Mesenchymal stem cell (in vitro differentiated cells and primary cell): Measurements from ENCODE around the gene HEXA.
A peak's percentile ranks its signal among the peaks of the same experiment; 100 is the strongest.

Experiments used
- DNase-seq: peaks from one replicate; pipeline ENCODE4 v3.0.0-alpha.2; 2013
- H2AFZ ChIP-seq: one replicate; pipeline ENCODE4 v1.6.1; 2013; ENCODE audit warnings: low read depth, mild to moderate bottlenecking, control low read depth, inconsistent platforms, low read length, moderate library complexity
- H2AK5ac ChIP-seq: 2 replicates; pipeline ENCODE4 v1.6.1; 2013; ENCODE audit warnings: low read length, moderate library complexity, mild to moderate bottlenecking, inconsistent platforms; ENCODE audit not compliant: severe bottlenecking
- H2BK120ac ChIP-seq: one replicate; pipeline ENCODE4 v1.6.1; 2013; ENCODE audit warnings: low read depth, mild to moderate bottlenecking, inconsistent platforms, low read length, moderate library complexity
- H2BK12ac ChIP-seq, 2 experiments: one replicate each; pipeline ENCODE4 v1.6.1; 2013; ENCODE audit warnings: inconsistent platforms in 2 of 2, low read length in 2 of 2, mild to moderate bottlenecking in 2 of 2, moderate library complexity in 2 of 2, control low read depth in 1 of 2
- H2BK15ac ChIP-seq: one replicate; pipeline ENCODE4 v1.6.1; 2013; ENCODE audit warnings: mild to moderate bottlenecking, low read depth, inconsistent platforms; ENCODE audit not compliant: poor library complexity, severe bottlenecking
- H2BK5ac ChIP-seq: 2 replicates; pipeline ENCODE4 v1.6.1; 2013; ENCODE audit warnings: low read depth, mild to moderate bottlenecking, low read length, control low read depth, inconsistent platforms; ENCODE audit not compliant: poor library complexity, severe bottlenecking
- H3K14ac ChIP-seq, 2 experiments: one replicate each; pipeline ENCODE4 v1.6.1; 2013; ENCODE audit warnings: inconsistent platforms in 2 of 2, low read length in 2 of 2, control low read depth in 1 of 2, mild to moderate bottlenecking in 1 of 2, moderate library complexity in 1 of 2
- H3K18ac ChIP-seq, 2 experiments: one replicate each; pipeline ENCODE4 v1.6.1; 2013; ENCODE audit warnings: inconsistent platforms in 2 of 2, low read length in 2 of 2, control low read depth in 1 of 2, low read depth in 1 of 2, mild to moderate bottlenecking in 1 of 2
- H3K23ac ChIP-seq, 2 experiments: one replicate each; pipeline ENCODE4 v1.6.1; 2013; ENCODE audit warnings: inconsistent platforms in 2 of 2, low read length in 2 of 2, mild to moderate bottlenecking in 2 of 2, moderate library complexity in 2 of 2, control low read depth in 1 of 2
- H3K27ac ChIP-seq: 2 replicates; pipeline ENCODE4 v1.5.1; 2013; ENCODE audit warnings: mild to moderate bottlenecking, moderate library complexity, low read length, control low read depth, inconsistent platforms; ENCODE audit not compliant: poor library complexity, severe bottlenecking
- H3K27me3 ChIP-seq, 2 experiments: 2 replicates each; pipeline versions ENCODE4 v1.6.1 to v1.7.0; 2013; ENCODE audit warnings: low read length in 2 of 2, mild to moderate bottlenecking in 2 of 2, moderate library complexity in 2 of 2, control low read depth in 1 of 2, inconsistent platforms in 1 of 2; ENCODE audit not compliant: control insufficient read depth in 1 of 2, insufficient read depth in 1 of 2
- H3K36me3 ChIP-seq, 2 experiments: 2 replicates each; pipeline versions ENCODE4 v1.6.1 to v1.7.0; 2013; ENCODE audit warnings: low read length in 2 of 2, control low read depth in 1 of 2, inconsistent platforms in 1 of 2, low read depth in 1 of 2, mild to moderate bottlenecking in 1 of 2; ENCODE audit not compliant: insufficient read depth in 2 of 2, control insufficient read depth in 1 of 2
- H3K4ac ChIP-seq, 2 experiments: one replicate each; pipeline ENCODE4 v1.6.1; 2013; ENCODE audit warnings: inconsistent platforms in 2 of 2, low read length in 2 of 2, mild to moderate bottlenecking in 2 of 2, moderate library complexity in 2 of 2, control low read depth in 1 of 2, low read depth in 1 of 2
- H3K4me1 ChIP-seq: 2 replicates; pipeline ENCODE4 v1.6.1; 2013; ENCODE audit warnings: low read depth, low read length, control low read depth; ENCODE audit not compliant: control insufficient read depth, insufficient read depth
- H3K4me2 ChIP-seq: 2 replicates; pipeline ENCODE4 v1.6.1; 2013; ENCODE audit warnings: low read length, mild to moderate bottlenecking, inconsistent platforms; ENCODE audit not compliant: poor library complexity, severe bottlenecking
- H3K4me3 ChIP-seq, 2 experiments: 2 replicates each; pipeline versions ENCODE4 v1.5.1 to v1.7.0; 2013; ENCODE audit warnings: low read length in 2 of 2, mild to moderate bottlenecking in 2 of 2, control low read depth in 1 of 2, low read depth in 1 of 2; ENCODE audit not compliant: insufficient read depth in 1 of 2
- H3K79me1 ChIP-seq: replicated peaks from 2 replicates; pipeline ENCODE4 v1.6.1; 2013; ENCODE audit warnings: mild to moderate bottlenecking, control low read depth, low read length, inconsistent platforms; ENCODE audit not compliant: poor library complexity, severe bottlenecking
- H3K9ac ChIP-seq: 2 replicates; pipeline ENCODE4 v1.7.0; 2013; ENCODE audit warnings: mild to moderate bottlenecking, low read length, moderate library complexity
- H3K9me3 ChIP-seq: 2 replicates; pipeline ENCODE4 v1.7.0; 2013; ENCODE audit warnings: mild to moderate bottlenecking, low read length; ENCODE audit not compliant: control insufficient read depth
- H4K8ac ChIP-seq: one replicate; pipeline ENCODE4 v1.6.1; 2013; ENCODE audit warnings: inconsistent platforms, mild to moderate bottlenecking, low read length, moderate library complexity
- H4K91ac ChIP-seq: one replicate; pipeline ENCODE4 v1.6.1; 2013; ENCODE audit warnings: mild to moderate bottlenecking, low read length, inconsistent platforms
- WGBS: methylation state at CpG from one replicate; pipeline ENCODE4 v1.1.7; 2013; ENCODE audit warnings: mixed read lengths; 5-methylcytosine and 5-hydroxymethylcytosine counted together

The HEXA gene

GRCh38 chr15:72354496-72354895 is 21.3 kb downstream of the HEXA start:
- no peaks in the 10 kb centered on the region for H3K27me3 ChIP-seq
- H2BK12ac ChIP-seq = no peak overlapping the region
- no peak overlapping the region for H2BK5ac ChIP-seq
- peaks cover 1% of the 10 kb centered on the region for H3K4me1 ChIP-seq
- H2AFZ ChIP-seq = no peak overlapping the region
- H3K4me2 ChIP-seq = no peak overlapping the region
- H3K9me3 ChIP-seq = no peaks in the 10 kb centered on the region
- H3K79me1 ChIP-seq = peaks cover 36% of the 10 kb centered on the region
- H4K91ac ChIP-seq = no peak overlapping the region
- no peak overlapping the region for H3K9ac ChIP-seq
- no peak overlapping the region for H4K8ac ChIP-seq
- H2BK15ac ChIP-seq = no peak overlapping the region
- H3K4ac ChIP-seq = no peak overlapping the region
- H3K27ac ChIP-seq = no peak overlapping the region
- H3K23ac ChIP-seq = no peak overlapping the region
- no peak overlapping the region for H3K18ac ChIP-seq
- H2BK120ac ChIP-seq = no peak overlapping the region
- H2AK5ac ChIP-seq = no peak overlapping the region
- no peak for DNase-seq
- H3K36me3 ChIP-seq = peaks cover 47 to 70% of the 10 kb centered on the region in 2 experiments
- no peak overlapping the region for H3K14ac ChIP-seq
- H3K4me3 ChIP-seq = no peak overlapping the region
- no CpG with 5 or more reads among the region's 1 CpG for WGBS

DNA sequence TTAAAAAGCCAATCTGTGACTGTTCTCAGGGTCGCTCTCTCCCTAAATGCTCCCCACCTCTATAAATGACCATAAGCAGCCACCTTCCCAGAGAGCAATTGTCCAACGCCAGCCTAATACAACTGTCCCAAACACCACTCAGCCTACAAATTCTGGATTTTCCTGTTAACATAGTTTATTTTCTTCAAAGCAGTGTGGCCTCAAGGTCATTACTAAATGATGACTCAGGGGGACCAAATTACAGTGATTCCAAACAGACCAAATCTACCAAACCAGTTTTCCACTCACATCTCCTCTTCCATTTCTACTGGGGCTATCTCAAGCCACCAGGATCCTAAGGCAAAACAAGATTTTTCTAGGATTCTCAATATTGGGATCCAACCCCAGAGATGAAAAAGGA is 22.5 kb downstream of the HEXA start:
- WGBS = 72% methylated on average over 2 of the region's 2 CpGs
- Histone ChIP-seq H3K36me3 (peaks cover 57 to 83% of the 10 kb centered on the region in 2 experiments), H2AFZ (no peak overlapping the region), H2BK120ac (no peak overlapping the region), H3K4me3 (no peak overlapping the region), H3K9me3 (no peaks in the 10 kb centered on the region), H4K91ac (no peak overlapping the region), H2BK15ac (no peak overlapping the region), H3K27ac (no peak overlapping the region), H3K23ac (no peak overlapping the region), H3K4me2 (no peak overlapping the region), H3K79me1 (peaks cover 27% of the 10 kb centered on the region), H2BK12ac (no peak overlapping the region), H4K8ac (no peak overlapping the region), H3K18ac (no peak overlapping the region), H2AK5ac (no peak overlapping the region), H3K4ac (no peak overlapping the region), H2BK5ac (no peak overlapping the region), H3K14ac (no peak overlapping the region), H3K4me1 (no peaks in the 10 kb centered on the region), H3K9ac (no peak overlapping the region), H3K27me3 (no peaks in the 10 kb centered on the region)
- peak; percentile 33 for DNase-seq

DNA sequence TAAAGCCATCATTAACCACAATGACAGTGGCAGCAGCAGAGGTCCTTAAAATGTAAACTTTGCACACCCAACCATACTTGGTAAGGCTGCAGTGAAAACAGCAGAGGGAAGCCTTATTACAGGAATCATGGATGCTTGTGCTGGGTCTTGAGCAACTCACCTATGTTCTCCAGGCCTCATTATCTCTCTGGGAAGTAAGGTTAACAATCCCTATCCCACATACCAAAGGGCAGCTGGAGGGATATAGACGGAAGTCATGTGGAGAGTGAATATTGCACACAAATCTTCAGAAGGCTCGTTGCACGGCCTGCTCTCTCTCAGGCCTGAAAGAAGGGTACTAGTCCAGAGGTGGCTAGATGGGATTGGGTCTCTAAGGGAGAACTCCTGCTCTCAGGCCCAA is 30.0 kb downstream of the HEXA start:
- Histone ChIP-seq H4K91ac (no peak overlapping the region), H2BK12ac (no peak overlapping the region), H3K4ac (no peak overlapping the region), H2AFZ (no peak overlapping the region), H3K23ac (no peak overlapping the region), H2BK5ac (no peak overlapping the region), H3K9ac (no peak overlapping the region), H2AK5ac (no peak overlapping the region), H2BK120ac (no peak overlapping the region), H3K36me3 (peaks cover 76 to 88% of the 10 kb centered on the region in 2 experiments), H3K4me2 (no peak overlapping the region), H3K18ac (no peak overlapping the region), H3K79me1 (peaks cover 5% of the 10 kb centered on the region), H4K8ac (no peak overlapping the region), H3K9me3 (no peaks in the 10 kb centered on the region), H2BK15ac (no peak overlapping the region), H3K27ac (no peak overlapping the region), H3K14ac (no peak overlapping the region), H3K4me3 (no peak overlapping the region), H3K27me3 (no peaks in the 10 kb centered on the region), H3K4me1 (no peaks in the 10 kb centered on the region)
- DNase-seq = no peak
- no CpG with 5 or more reads among the region's 3 CpGs for WGBS

DNA sequence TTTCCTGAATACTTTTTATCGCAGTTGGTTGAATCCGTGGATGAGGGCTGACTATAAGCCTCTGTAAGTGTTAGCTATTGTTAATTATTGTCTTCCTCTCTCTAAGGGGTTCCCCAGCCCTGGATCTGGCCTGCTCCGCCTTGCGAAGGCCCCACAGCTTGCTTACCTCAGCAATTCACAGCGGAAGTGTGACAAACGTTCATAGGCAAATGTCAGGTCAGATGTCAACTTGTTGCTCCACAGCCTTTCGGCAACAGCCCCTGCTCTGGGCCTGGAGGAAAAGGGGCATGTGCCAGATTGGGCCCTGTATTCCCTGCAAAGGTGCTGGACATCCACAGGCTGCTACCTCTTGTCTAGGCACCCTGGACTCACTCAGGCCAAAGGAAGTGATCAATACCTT is 30.5 kb downstream of the HEXA start:
- Histone ChIP-seq H2BK120ac (no peak overlapping the region), H3K36me3 (peaks cover 73 to 83% of the 10 kb centered on the region in 2 experiments), H3K27me3 (no peaks in the 10 kb centered on the region), H4K91ac (no peak overlapping the region), H3K4ac (no peak overlapping the region), H3K9me3 (no peaks in the 10 kb centered on the region), H2AK5ac (no peak overlapping the region), H2BK12ac (no peak overlapping the region), H2BK15ac (no peak overlapping the region), H3K27ac (no peak overlapping the region), H3K4me1 (no peaks in the 10 kb centered on the region), H2AFZ (no peak overlapping the region), H4K8ac (no peak overlapping the region), H3K9ac (no peak overlapping the region), H3K4me2 (no peak overlapping the region), H3K4me3 (peak overlapping the region in 1 of 2 experiments; percentile 8), H2BK5ac (no peak overlapping the region), H3K14ac (no peak overlapping the region), H3K79me1 (peaks cover 5% of the 10 kb centered on the region), H3K23ac (no peak overlapping the region), H3K18ac (no peak overlapping the region)
- DNase-seq = no peak
- WGBS = 86% methylated on average over 5 of the region's 7 CpGs
